Endothelial cell of umbilical vein (primary cell): Measurements from ENCODE around the gene RER1. TPM values are rescaled to one million over a fixed set of nuclear protein-coding genes. Genes with fewer than 3 reads are reported as not detected.

Experiments
- BruUV-seq: library from RNA; stranded (reverse); fragments of 400-500 nt; replicated peaks from 2 replicates; lab custom pipeline; 2021; lab: Mats Ljungman, UMichigan
- CTCF ChIA-PET: fragments of 300-600, 350-600 bp; sonication (Branson Sonifier 250); formaldehyde crosslinking; loops from one replicate; lab custom pipeline; 2021; ENCODE audit warnings: antibody characterized with exemption, inconsistent platforms; lab: Charles Lee
- POLR2A ChIA-PET: fragments of 300-600, 350-600 bp; sonication (Branson Sonifier 250); formaldehyde crosslinking; loops from one replicate; lab custom pipeline; 2021; ENCODE audit warnings: antibody characterized with exemption, inconsistent platforms; lab: Charles Lee
- DNase-seq: peaks from one replicate; pipeline ENCODE4 v3.0.0-alpha.2; 2011; ENCODE audit warnings: low read depth, low spot score
- FAIRE-seq: peaks from 2 replicates; lab custom pipeline; 2011; peaks lifted over from hg19 to GRCh38; lab: Jason Lieb, UNC
- H2AFZ ChIP-seq: 2 replicates; pipeline ENCODE4 v1.6.0; 2012; ENCODE audit warnings: low read depth, low read length, control low read depth, inconsistent platforms
- H3K27ac ChIP-seq: 2 replicates; pipeline ENCODE4 v1.5.1; 2011; ENCODE audit warnings: low read depth, mild to moderate bottlenecking, control low read depth, low read length, moderate library complexity; ENCODE audit not compliant: insufficient read depth
- H3K27me3 ChIP-seq, 2 experiments: 2 replicates each; pipeline versions ENCODE4 v1.6.0 to v1.6.1; 2011; ENCODE audit warnings: low read length in 2 of 2, mixed read lengths in 1 of 2; ENCODE audit not compliant: control insufficient read depth in 2 of 2, insufficient read depth in 2 of 2
- H3K36me3 ChIP-seq, 2 experiments: 2 replicates in 1 of 2; 3 replicates in 1 of 2; pipeline ENCODE4 v1.5.1; 2011; ENCODE audit warnings: low read length in 2 of 2, mild to moderate bottlenecking in 1 of 2, moderate library complexity in 1 of 2; ENCODE audit not compliant: control insufficient read depth in 2 of 2, insufficient read depth in 2 of 2; ENCODE audit errors: extremely low read depth in 1 of 2
- H3K4me1 ChIP-seq: 3 replicates; pipeline ENCODE4 v1.5.1; 2011; ENCODE audit warnings: mild to moderate bottlenecking, low read length; ENCODE audit not compliant: control insufficient read depth, insufficient read depth; ENCODE audit errors: extremely low read depth
- H3K4me2 ChIP-seq: 2 replicates; pipeline ENCODE4 v1.6.1; 2011; ENCODE audit warnings: low read length, control low read depth, mixed read lengths; ENCODE audit not compliant: insufficient read depth
- H3K4me3 ChIP-seq, 3 experiments: fragments of 200-600 bp in 1 of 3; sonication (generic), shearing (Covaris generic) in 1 of 3; replicated peaks in 1 of 3; 2 replicates each; pipeline ENCODE4 v1.5.1; 2011 to 2016; ENCODE audit warnings: control low read depth in 3 of 3, low read length in 3 of 3, mild to moderate bottlenecking in 2 of 3, inconsistent platforms in 1 of 3, low read depth in 1 of 3, moderate library complexity in 1 of 3; ENCODE audit not compliant: insufficient read depth in 1 of 3
- H3K79me2 ChIP-seq: 2 replicates; pipeline ENCODE4 v1.6.0; 2012; ENCODE audit warnings: low read length, inconsistent platforms; ENCODE audit not compliant: control insufficient read depth, insufficient read depth
- H3K9ac ChIP-seq: replicated peaks from 2 replicates; pipeline ENCODE3; 2011; ENCODE audit warnings: low read length, control low read depth; ENCODE audit not compliant: insufficient read depth; ENCODE audit errors: extremely low read depth
- H3K9me1 ChIP-seq: replicated peaks from 3 replicates; pipeline ENCODE4 v1.6.0; 2011; ENCODE audit warnings: mild to moderate bottlenecking, low read length; ENCODE audit not compliant: control insufficient read depth, insufficient read depth; ENCODE audit errors: extremely low read depth
- H3K9me3 ChIP-seq: replicated peaks from 2 replicates; pipeline ENCODE4 v1.5.1; 2012; ENCODE audit warnings: low read length, inconsistent platforms; ENCODE audit not compliant: control insufficient read depth, insufficient read depth
- H4K20me1 ChIP-seq: replicated peaks from 2 replicates; pipeline ENCODE3; 2011; ENCODE audit warnings: mild to moderate bottlenecking, low read length; ENCODE audit not compliant: control insufficient read depth, insufficient read depth; ENCODE audit errors: extremely low read depth
- EZH2 ChIP-seq: IDR thresholded peaks from 2 replicates; pipeline ENCODE4 v1.6.1; 2012; ENCODE audit warnings: borderline replicate concordance, low read depth, mild to moderate bottlenecking, moderate library complexity, low read length, inconsistent platforms; ENCODE audit not compliant: severe bottlenecking
- FOS ChIP-seq: IDR thresholded peaks from 2 replicates; pipeline ENCODE4 v1.6.1; 2011; ENCODE audit warnings: mild to moderate bottlenecking, low read length, moderate library complexity, borderline replicate concordance; ENCODE audit not compliant: insufficient read depth
- GATA2 ChIP-seq: IDR thresholded peaks from 2 replicates; pipeline ENCODE4 v1.7.0; 2011; ENCODE audit warnings: low read depth, mild to moderate bottlenecking, moderate library complexity, mixed read lengths, low read length; ENCODE audit not compliant: insufficient read length, insufficient read depth
- JUN ChIP-seq: IDR thresholded peaks from 2 replicates; pipeline ENCODE4 v1.6.1; 2011; ENCODE audit warnings: borderline replicate concordance, low read depth; ENCODE audit not compliant: insufficient read length, insufficient read depth
- MYC ChIP-seq: IDR thresholded peaks from one replicate; pipeline ENCODE4 v1.6.1; 2011; ENCODE audit warnings: mild to moderate bottlenecking, low read depth, low read length
- POLR2AphosphoS5 ChIP-seq: IDR thresholded peaks from 2 replicates; pipeline ENCODE4 v1.6.1; 2012; ENCODE audit warnings: low read depth, mild to moderate bottlenecking, control low read depth, low read length, moderate library complexity; ENCODE audit not compliant: insufficient read depth
- dilution Hi-C: fragments of 300-500 bp; cut with MboI; formaldehyde crosslinking; loops from one replicate; pipeline ENCODE4 v1.15.0; 2019; ENCODE audit warnings: low sequenced_read_pairs; ENCODE audit not compliant: extremely low pct_ligation_motif_present
- intact Hi-C: fragments of 100-400 bp; cut with micrococcal nuclease; formaldehyde crosslinking; loops from one replicate; pipeline ENCODE4 v1.10.0; 2022
- polyA plus RNA-seq, 4 experiments: library from polyadenylated mRNA; depleted of rRNA in 3 of 4; stranded (reverse) in 3 of 4; unstranded in 1 of 4; fragments of >200 nt; gene quantifications; 2 replicates each; pipeline versions ENCODE4 v1.2.1 to v1.2.3, GENCODE V29; 2011 to 2012; ENCODE audit warnings: missing spikeins in 1 of 4
- total RNA-seq: library from RNA; stranded (reverse); gene quantifications from 2 replicates; pipeline ENCODE4 v1.2.3, GENCODE V29; 2021

Gene RER1
- total and polyA plus RNA-seq, 2 donors (not counting 3 experiments of a cell fraction or from before 2014, with no cell fraction given): 179 to 292 TPM

DNA sequence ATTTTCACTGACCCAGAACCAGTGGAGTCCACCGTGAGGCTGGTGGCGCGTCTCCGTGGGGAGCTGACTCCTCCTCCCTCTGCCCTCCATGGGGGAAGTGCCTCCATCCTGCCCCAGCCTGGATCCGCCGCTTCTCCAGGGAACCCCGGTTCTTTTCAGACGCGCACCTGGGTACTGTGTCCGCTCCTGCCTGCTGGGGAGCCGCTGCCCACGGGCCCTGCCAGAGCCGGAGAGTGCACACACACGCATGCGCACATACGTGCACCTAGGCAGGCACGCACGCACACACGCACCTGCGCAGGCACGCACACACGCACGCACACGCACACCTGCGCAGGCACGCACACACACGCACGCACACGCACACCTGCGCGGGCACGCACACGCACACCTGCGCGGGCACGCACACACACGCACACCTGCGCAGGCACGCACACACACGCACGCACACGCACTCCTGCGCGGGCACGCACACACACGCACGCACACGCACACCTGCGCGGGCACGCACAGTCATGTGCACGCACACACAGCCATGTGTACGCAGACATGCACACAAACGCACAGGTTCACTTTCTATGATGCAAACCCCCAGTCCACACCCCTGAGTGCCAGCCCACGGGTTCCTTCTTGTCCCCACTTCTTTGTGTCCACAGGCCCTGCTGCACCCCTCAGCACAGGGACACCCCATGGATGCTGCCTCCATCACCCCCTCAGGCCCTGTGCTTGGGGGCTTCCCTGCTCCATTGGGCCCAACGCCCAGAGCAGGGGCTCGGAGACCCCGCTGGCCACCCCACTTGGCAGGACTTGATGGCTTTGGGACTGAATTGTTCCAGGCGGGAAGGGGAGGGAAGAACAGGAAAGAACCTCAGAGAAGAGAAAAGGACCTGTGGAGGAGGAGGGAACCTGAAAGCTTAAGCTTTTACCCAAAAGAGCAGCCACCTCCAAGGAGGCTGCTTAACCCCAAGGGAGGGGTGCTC is 43.0 kb upstream of the RER1 start:
- Histone ChIP-seq H3K4me2 (no peak overlapping the region), H3K27me3 (no peaks in the 10 kb centered on the region), H3K9me3 (no peaks in the 10 kb centered on the region), H3K4me1 (no peaks in the 10 kb centered on the region), H2AFZ (no peak overlapping the region), H3K27ac (no peak overlapping the region), H3K79me2 (no peaks in the 10 kb centered on the region), H4K20me1 (no peaks in the 10 kb centered on the region), H3K4me3 (no peak overlapping the region), H3K9ac (no peak overlapping the region), H3K36me3 (no peaks in the 10 kb centered on the region), H3K9me1 (no peaks in the 10 kb centered on the region)
- ChIA-PET CTCF (no interaction called here), POLR2A (no interaction called here)
- dilution Hi-C loops: no loop called here
- BruUV-seq: no TSS peak
- DNase-seq (no peak), FAIRE-seq (no peak)
- intact Hi-C loops: no loop called here
- TF ChIP-seq FOS: no peak
- TF ChIP-seq GATA2: no peak
- TF ChIP-seq MYC: no peak

DNA sequence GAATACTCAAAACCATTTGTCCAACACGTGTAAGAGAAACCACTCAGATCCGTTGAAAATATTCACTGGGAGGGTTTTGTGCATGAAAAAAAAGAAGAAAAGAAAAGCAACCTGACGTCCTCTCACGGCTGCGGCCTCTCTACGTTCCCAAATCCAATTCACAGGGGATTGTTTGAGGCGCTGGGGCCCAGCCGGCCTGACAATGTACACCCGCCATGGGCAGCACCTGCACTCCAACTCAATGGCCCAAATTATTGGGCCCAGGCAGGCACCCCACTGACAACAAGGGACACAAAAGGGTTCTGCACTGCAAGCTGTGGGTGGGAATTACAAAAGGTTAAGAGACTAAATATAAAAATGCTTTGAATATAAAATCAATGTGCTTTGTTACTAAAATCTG is 41.8 kb upstream of the RER1 start:
- Histone ChIP-seq H3K79me2 (no peaks in the 10 kb centered on the region), H3K4me1 (no peaks in the 10 kb centered on the region), H3K9me3 (no peaks in the 10 kb centered on the region), H3K27me3 (no peaks in the 10 kb centered on the region), H3K9me1 (no peaks in the 10 kb centered on the region), H4K20me1 (no peaks in the 10 kb centered on the region), H2AFZ (no peak overlapping the region), H3K27ac (no peak overlapping the region), H3K4me3 (no peak overlapping the region), H3K9ac (no peak overlapping the region), H3K4me2 (no peak overlapping the region), H3K36me3 (no peaks in the 10 kb centered on the region)
- dilution Hi-C loops: no loop called here
- TF ChIP-seq MYC (no peak), POLR2AphosphoS5 (no peak), JUN (no peak), EZH2 (no peak), GATA2 (no peak)
- intact Hi-C loops: no loop called here
- ChIA-PET CTCF (no interaction called here), POLR2A (no interaction called here)
- DNase-seq: no peak
- FAIRE-seq: no peak
- BruUV-seq: no TSS peak
